Activated CD4-positive, alpha-beta T cell treated with anti-CD3 and anti-CD28 coated beads, Interleukin-2, amount 50 U/mL, for 1 hour (primary cell): Measurements from ENCODE around the gene ARMC7.

Experiments
- DNase-seq: peaks from one replicate; pipeline ENCODE4 v3.0.0-alpha.2; 2020

Gene ARMC7

GRCh38 chr17:75078284-75079022 is 31.3 kb upstream of the ARMC7 start:
- DNase-seq: no peak

GRCh38 chr17:75079023-75079373 is 30.8 kb upstream of the ARMC7 start:
- no peak for DNase-seq

GRCh38 chr17:75081611-75082540 is 27.9 kb upstream of the ARMC7 start:
- DNase-seq: no peak

- no peak for DNase-seq
Observed at GRCh38 chr17:75082683-75083082, 27.1 kb upstream of the ARMC7 start.

GRCh38 chr17:75084039-75084660 is 25.6 kb upstream of the ARMC7 start:
- no peak for DNase-seq

GRCh38 chr17:75086496-75087181 is 23.1 kb upstream of the ARMC7 start:
- DNase-seq: no peak

GRCh38 chr17:75087182-75087557 is 22.6 kb upstream of the ARMC7 start:
- DNase-seq: no peak

- DNase-seq: peak; percentile 21
Observed at GRCh38 chr17:75087558-75088453, 22.0 kb upstream of the ARMC7 start, which contains the start of gene SLC16A5. TSS of gene SLC16A5 (plus strand) at chr17:75087954. CDS start at chr17:75093637, 5,683 bp downstream.

GRCh38 chr17:75088465-75089417 is 21.0 kb upstream of the ARMC7 start:
- no peak for DNase-seq

- no peak for DNase-seq
Observed at GRCh38 chr17:75090871-75091854, 18.6 kb upstream of the ARMC7 start.

GRCh38 chr17:75091855-75092327 is 17.9 kb upstream of the ARMC7 start:
- no peak for DNase-seq

- no peak for DNase-seq
Observed at GRCh38 chr17:75093548-75094158, 16.1 kb upstream of the ARMC7 start.

- DNase-seq: no peak
Observed at GRCh38 chr17:75094871-75095399, 14.8 kb upstream of the ARMC7 start.

GRCh38 chr17:75096082-75096625 is 13.6 kb upstream of the ARMC7 start:
- DNase-seq: no peak

- no peak for DNase-seq
Observed at GRCh38 chr17:75097865-75098264, 11.9 kb upstream of the ARMC7 start.

- no peak for DNase-seq
Observed at GRCh38 chr17:75098861-75099260, 10.9 kb upstream of the ARMC7 start.

GRCh38 chr17:75099881-75100595 is 9.7 kb upstream of the ARMC7 start:
- DNase-seq: no peak
